ENCODE data around the gene KRT8. TPM values are rescaled to one million over a fixed set of nuclear protein-coding genes. Genes with fewer than 3 reads are reported as not detected.

Gene KRT8
- total RNA-seq, 1 donor from 2014 or later = 0.33 TPM

DNA sequence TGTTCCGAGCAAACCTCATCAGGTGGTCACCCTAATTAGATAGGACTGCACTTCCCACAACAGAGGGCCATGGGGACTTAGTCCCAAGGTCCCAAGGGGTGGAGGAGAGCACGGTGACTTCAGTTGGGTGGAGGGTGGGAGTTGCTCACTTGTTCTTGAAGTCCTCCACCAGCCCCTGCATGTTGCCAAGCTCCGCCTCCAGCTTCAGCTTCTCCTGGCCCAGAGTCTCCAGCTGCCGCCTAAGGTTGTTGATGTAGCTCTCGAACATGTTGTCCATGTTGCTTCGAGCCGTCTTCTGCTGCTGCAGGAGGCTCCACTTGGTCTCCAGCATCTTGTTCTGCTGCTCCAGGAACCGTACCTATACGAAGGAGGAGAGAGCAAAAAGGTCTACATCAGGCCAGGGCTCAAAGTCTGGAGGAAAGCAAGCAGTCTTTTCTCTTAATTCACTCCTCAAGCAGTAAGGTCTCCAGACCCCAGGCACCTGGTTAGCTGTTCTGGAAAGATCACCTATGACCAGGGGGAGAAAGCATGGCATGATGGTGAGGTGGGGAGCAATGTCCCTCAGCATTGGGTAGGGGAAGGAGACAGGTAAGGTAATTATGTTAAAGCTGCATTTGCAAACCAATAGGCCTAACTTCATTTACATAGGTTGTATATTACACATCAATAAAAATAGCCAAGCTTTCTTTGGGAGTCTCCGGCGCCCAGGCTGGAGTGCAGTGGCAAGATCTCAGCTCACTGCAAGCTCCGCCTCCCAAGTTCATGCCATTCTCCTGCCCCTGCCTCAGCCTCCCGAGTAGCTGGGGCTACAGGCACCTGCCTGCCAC, 2.9 kb downstream of the KRT8 start:
- Mint-ChIP-seq H3K4me1 (peaks cover 8% of the 10 kb centered on the region), H3K4me3 (no peak overlapping the region), H3K9me3 (no peaks in the 10 kb centered on the region), H3K27ac (no peak overlapping the region), H3K36me3 (ENCODE audit: low read depth) (no peaks in the 10 kb centered on the region), H3K27me3 (peaks cover 29% of the 10 kb centered on the region)
- ChIA-PET POLR2A (no interaction called here), CTCF (interaction anchor here (1.2 kb wide), 1 partner anchor 66 kb away, joined by 3 read pairs; no protein-coding TSS in a partner anchor)
- DNase-seq (no peak), ATAC-seq (ENCODE audit: low read depth) (no peak)
- intact Hi-C loops (cut with micrococcal nuclease) = no loop called here
- TF ChIP-seq, protein P1, sequence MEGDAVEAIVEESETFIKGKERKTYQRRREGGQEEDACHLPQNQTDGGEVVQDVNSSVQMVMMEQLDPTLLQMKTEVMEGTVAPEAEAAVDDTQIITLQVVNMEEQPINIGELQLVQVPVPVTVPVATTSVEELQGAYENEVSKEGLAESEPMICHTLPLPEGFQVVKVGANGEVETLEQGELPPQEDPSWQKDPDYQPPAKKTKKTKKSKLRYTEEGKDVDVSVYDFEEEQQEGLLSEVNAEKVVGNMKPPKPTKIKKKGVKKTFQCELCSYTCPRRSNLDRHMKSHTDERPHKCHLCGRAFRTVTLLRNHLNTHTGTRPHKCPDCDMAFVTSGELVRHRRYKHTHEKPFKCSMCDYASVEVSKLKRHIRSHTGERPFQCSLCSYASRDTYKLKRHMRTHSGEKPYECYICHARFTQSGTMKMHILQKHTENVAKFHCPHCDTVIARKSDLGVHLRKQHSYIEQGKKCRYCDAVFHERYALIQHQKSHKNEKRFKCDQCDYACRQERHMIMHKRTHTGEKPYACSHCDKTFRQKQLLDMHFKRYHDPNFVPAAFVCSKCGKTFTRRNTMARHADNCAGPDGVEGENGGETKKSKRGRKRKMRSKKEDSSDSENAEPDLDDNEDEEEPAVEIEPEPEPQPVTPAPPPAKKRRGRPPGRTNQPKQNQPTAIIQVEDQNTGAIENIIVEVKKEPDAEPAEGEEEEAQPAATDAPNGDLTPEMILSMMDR (IDR thresholded peaks at IDR 0.05) = no peak

DNA sequence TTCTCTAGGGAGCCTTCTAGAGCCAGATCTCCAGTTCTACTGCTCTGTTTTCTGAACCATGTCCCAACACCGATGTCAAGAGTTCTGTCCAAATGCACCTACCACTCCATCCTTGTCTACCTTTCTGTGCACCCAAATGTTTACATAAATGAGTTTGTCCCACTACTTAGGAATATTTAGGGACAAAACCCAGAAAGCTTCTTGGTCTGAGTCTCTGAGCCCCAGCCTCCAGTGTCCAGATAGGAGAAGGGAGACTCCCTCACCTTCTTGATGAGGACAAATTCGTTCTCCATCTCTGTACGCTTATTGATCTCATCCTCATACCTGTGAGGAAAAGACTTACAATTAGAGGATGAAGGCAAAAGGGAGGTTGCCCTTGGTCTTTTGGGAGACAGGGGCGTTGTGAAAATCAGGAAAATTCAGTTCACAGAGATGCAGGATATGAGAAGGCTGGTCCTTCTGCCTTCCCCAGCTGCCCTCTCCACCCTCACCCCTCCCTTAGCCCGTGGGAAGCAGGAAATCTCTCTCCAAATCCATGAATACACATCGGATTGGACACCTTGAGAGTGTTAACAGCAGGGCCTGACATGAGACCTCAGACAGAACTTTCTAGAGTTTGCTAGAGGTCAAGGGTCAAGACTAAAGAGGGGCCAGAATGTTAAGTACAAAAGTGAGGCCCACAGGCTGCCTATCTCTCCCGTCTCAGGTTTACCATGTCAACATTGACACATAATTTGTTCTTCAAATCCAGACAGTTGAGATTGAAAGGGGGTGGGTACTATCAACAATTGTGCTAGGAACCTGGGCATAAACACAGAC, 3.8 kb downstream of the KRT8 start:
- H3K27me3 Mint-ChIP-seq = peaks cover 28% of the 10 kb centered on the region

DNA sequence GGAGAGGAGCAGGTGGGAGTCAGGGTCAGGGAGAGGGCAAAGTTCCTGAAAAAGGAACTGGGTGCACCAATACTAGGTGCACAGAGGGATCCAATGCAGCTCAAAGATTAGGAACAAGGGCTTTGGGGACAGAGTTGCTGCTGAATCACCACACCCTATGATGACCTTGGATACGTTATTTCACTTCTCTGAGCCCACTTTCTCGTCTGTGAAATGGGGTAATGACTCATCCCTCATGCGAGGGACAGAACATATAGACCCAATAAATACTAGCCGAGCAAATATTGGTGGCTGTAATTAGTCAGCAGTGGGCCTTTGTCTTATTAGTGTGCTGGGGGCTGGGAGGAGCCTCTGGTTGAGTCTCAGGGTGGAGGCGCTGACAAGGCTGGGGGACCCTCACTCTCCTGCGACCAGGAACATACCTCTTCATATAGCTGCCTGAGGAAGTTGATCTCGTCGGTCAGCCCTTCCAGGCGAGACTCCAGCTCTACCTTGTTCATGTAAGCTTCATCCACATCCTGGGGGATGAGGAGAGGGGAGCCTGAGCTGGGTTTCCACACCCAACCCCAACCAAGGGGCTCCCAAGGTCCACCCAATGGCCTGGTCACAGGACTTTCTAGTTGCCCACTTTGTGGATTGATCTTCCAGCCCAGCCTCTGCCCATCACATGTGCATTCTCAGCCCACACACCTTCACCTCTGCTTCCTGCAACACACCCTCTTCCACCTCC, 4.5 kb downstream of the KRT8 start:
- intact Hi-C loops (cut with micrococcal nuclease) = no loop called here
- Mint-ChIP-seq H3K9me3 (no peaks in the 10 kb centered on the region), H3K36me3 (ENCODE audit: low read depth) (no peaks in the 10 kb centered on the region), H3K4me1 (peaks cover 8% of the 10 kb centered on the region), H3K27ac (no peak overlapping the region), H3K4me3 (no peak overlapping the region), H3K27me3 (peaks cover 23% of the 10 kb centered on the region)
- ATAC-seq (ENCODE audit: low read depth) = no peak
- CTCF ChIA-PET = interaction anchor here (1.3 kb wide), 1 partner anchor 16 kb away, joined by 4 read pairs; no protein-coding TSS in a partner anchor
- POLR2A ChIA-PET = no interaction called here
- TF ChIP-seq, protein P1 (IDR thresholded peaks at IDR 0.05) = no peak
- DNase-seq = no peak

More for the DNA sequence above, 3.8 kb downstream of the KRT8 start:
- H3K4me1 Mint-ChIP-seq = peaks cover 8% of the 10 kb centered on the region
- no peak overlapping the region for H3K4me3 Mint-ChIP-seq
- intact Hi-C loops (cut with micrococcal nuclease) = no loop called here
- DNase-seq = no peak
- POLR2A ChIA-PET = no interaction called here
- no peak overlapping the region for H3K27ac Mint-ChIP-seq
- no peaks in the 10 kb centered on the region for H3K9me3 Mint-ChIP-seq
- H3K36me3 Mint-ChIP-seq (ENCODE audit: low read depth) = no peaks in the 10 kb centered on the region
- no peak for ATAC-seq (ENCODE audit: low read depth)
- CTCF ChIA-PET = interaction anchor here (1.3 kb wide), 1 partner anchor 17 kb away, joined by 4 read pairs; no protein-coding TSS in a partner anchor
- TF ChIP-seq, protein P1 (IDR thresholded peaks at IDR 0.05) = no peak

DNA sequence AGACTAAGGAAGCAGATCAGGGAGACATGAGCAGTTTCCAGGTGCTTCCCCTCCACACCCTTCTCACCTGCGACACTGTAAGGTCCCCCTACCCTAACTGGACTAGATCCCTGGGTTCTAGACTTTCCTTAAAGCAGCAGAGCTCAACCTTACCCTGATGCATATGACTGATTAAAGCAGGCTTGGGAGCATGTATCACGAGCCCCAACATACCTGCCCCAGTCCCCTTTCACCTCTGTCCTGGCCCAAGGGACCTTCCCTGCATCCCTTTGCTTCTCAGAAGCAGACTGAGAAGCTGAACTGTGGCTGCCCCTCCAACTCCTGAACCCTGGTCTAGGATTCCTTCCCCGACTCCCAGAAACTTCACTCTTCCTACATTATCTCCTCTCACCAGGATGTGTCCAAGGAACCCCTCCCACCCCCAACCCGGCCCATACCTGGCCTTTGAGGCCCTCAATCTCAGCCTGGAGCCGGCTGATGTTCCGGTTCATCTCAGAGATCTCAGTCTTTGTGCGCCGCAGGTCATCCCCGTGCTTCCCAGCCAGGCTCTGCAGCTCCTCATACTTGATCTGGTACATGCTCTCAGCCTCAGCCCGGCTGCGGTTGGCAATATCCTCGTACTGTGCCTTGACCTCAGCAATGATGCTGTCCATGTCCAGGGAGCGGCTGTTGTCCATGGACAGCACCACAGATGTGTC, 5.4 kb downstream of the KRT8 start:
- POLR2A ChIA-PET = no interaction called here
- Mint-ChIP-seq H3K4me1 (peaks cover 8% of the 10 kb centered on the region), H3K4me3 (no peak overlapping the region), H3K36me3 (ENCODE audit: low read depth) (no peaks in the 10 kb centered on the region), H3K27ac (no peak overlapping the region), H3K27me3 (peaks cover 23% of the 10 kb centered on the region), H3K9me3 (no peaks in the 10 kb centered on the region)
- intact Hi-C loops (cut with micrococcal nuclease) = no loop called here
- ATAC-seq (ENCODE audit: low read depth) = no peak
- DNase-seq = no peak
- CTCF ChIA-PET = interaction anchor here (1.5 kb wide), 1 partner anchor 14 kb away, joined by 3 read pairs; no protein-coding TSS in a partner anchor
- TF ChIP-seq, protein P1 (IDR thresholded peaks at IDR 0.05) = no peak
